H9 (cell line): ENCODE measurements around the gene NACC2. TPM values are rescaled to one million over a fixed set of nuclear protein-coding genes. Genes with fewer than 3 reads are reported as not detected.

Source experiments
- DNase-seq: peaks from one replicate; pipeline ENCODE4 v3.0.0-alpha.2; 2017
- H2AFZ ChIP-seq: one replicate; pipeline ENCODE4 v1.6.1; 2013; ENCODE audit warnings: mild to moderate bottlenecking, low read length, control low read depth, moderate library complexity
- H2AK5ac ChIP-seq: 2 replicates; pipeline ENCODE4 v1.6.1; 2013; ENCODE audit warnings: low read length, control low read depth, mixed read lengths; ENCODE audit not compliant: insufficient read length
- H2BK120ac ChIP-seq: one replicate; pipeline ENCODE4 v1.6.1; 2013; ENCODE audit warnings: low read depth, mild to moderate bottlenecking, low read length, control low read depth, inconsistent platforms; ENCODE audit not compliant: poor library complexity, severe bottlenecking
- H2BK12ac ChIP-seq: 2 replicates; pipeline ENCODE4 v1.6.1; 2013; ENCODE audit warnings: low read length, control low read depth, mixed read lengths, low read depth; ENCODE audit not compliant: insufficient read length
- H2BK15ac ChIP-seq: 2 replicates; pipeline ENCODE4 v1.6.1; 2013; ENCODE audit warnings: low read depth, low read length, control low read depth
- H2BK20ac ChIP-seq: one replicate; pipeline ENCODE4 v1.6.1; 2013; ENCODE audit warnings: low read depth, mild to moderate bottlenecking, low read length, control low read depth, inconsistent platforms; ENCODE audit not compliant: poor library complexity, severe bottlenecking
- H2BK5ac ChIP-seq: 2 replicates; pipeline ENCODE4 v1.6.1; 2013; ENCODE audit warnings: low read length, control low read depth, mixed read lengths; ENCODE audit not compliant: insufficient read length
- H3K14ac ChIP-seq: 2 replicates; pipeline ENCODE4 v1.6.1; 2013; ENCODE audit warnings: low read length, control low read depth; ENCODE audit not compliant: insufficient read depth
- H3K18ac ChIP-seq: 2 replicates; pipeline ENCODE4 v1.6.1; 2013; ENCODE audit warnings: low read depth, mild to moderate bottlenecking, mixed read lengths, low read length, control low read depth; ENCODE audit not compliant: insufficient read length
- H3K23ac ChIP-seq: 2 replicates; pipeline ENCODE4 v1.6.1; 2013; ENCODE audit warnings: low read length, control low read depth, mixed read lengths, low read depth; ENCODE audit not compliant: insufficient read length
- H3K23me2 ChIP-seq: 2 replicates; pipeline ENCODE4 v1.6.1; 2013; ENCODE audit warnings: low read depth, mild to moderate bottlenecking, mixed read lengths, low read length, control low read depth; ENCODE audit not compliant: insufficient read length, poor library complexity, severe bottlenecking
- H3K27ac ChIP-seq: 2 replicates; pipeline ENCODE4 v1.5.1; 2013; ENCODE audit warnings: low read length, control low read depth, mixed read lengths, low read depth; ENCODE audit not compliant: insufficient read length
- H3K27me3 ChIP-seq: 2 replicates; pipeline ENCODE4 v1.6.1; 2013; ENCODE audit warnings: low read length, control low read depth, inconsistent platforms; ENCODE audit not compliant: insufficient read depth
- H3K4ac ChIP-seq: 2 replicates; pipeline ENCODE4 v1.6.1; 2013; ENCODE audit warnings: low read depth, mild to moderate bottlenecking, control low read depth, inconsistent platforms, low read length, moderate library complexity
- H3K4me1 ChIP-seq: 2 replicates; pipeline ENCODE4 v1.6.1; 2013; ENCODE audit warnings: low read length, control low read depth, inconsistent platforms; ENCODE audit not compliant: insufficient read depth
- H3K4me2 ChIP-seq: 2 replicates; pipeline ENCODE4 v1.6.1; 2013; ENCODE audit warnings: low read length, control low read depth, mixed read lengths; ENCODE audit not compliant: insufficient read length, insufficient read depth
- H3K56ac ChIP-seq: 2 replicates; pipeline ENCODE4 v1.6.1; 2013; ENCODE audit warnings: low read depth, mild to moderate bottlenecking, mixed read lengths, low read length, control low read depth; ENCODE audit not compliant: insufficient read length
- H3K79me1 ChIP-seq: 2 replicates; pipeline ENCODE4 v1.6.1; 2013; ENCODE audit warnings: low read depth, mild to moderate bottlenecking, moderate library complexity, low read length, control low read depth, inconsistent platforms; ENCODE audit not compliant: insufficient read depth, poor library complexity, severe bottlenecking
- H3K79me2 ChIP-seq: 2 replicates; pipeline ENCODE4 v1.6.1; 2013; ENCODE audit warnings: low read length, control low read depth, inconsistent platforms; ENCODE audit not compliant: insufficient read depth
- H3K9ac ChIP-seq: 2 replicates; pipeline ENCODE4 v1.6.1; 2013; ENCODE audit warnings: low read length, control low read depth, mixed read lengths; ENCODE audit not compliant: insufficient read length; ENCODE audit errors: extremely low read depth
- H3K9me3 ChIP-seq: one replicate; pipeline ENCODE4 v1.6.1; 2013; ENCODE audit warnings: low read depth, low read length, inconsistent platforms; ENCODE audit not compliant: control insufficient read depth
- H3T11ph ChIP-seq: one replicate; pipeline ENCODE4 v1.6.1; 2013; ENCODE audit warnings: mild to moderate bottlenecking, low read length, control low read depth, inconsistent platforms
- H4K20me1 ChIP-seq: one replicate; pipeline ENCODE4 v1.6.1; 2013; ENCODE audit not compliant: control insufficient read depth, insufficient read length, insufficient read depth
- H4K5ac ChIP-seq: 2 replicates; pipeline ENCODE4 v1.6.1; 2013; ENCODE audit warnings: low read depth, mild to moderate bottlenecking, mixed read lengths, low read length, control low read depth; ENCODE audit not compliant: insufficient read length
- H4K8ac ChIP-seq: replicated peaks from 2 replicates; pipeline ENCODE4 v1.6.1; 2013; ENCODE audit warnings: low read length, control low read depth, mixed read lengths, low read depth; ENCODE audit not compliant: insufficient read length
- H4K91ac ChIP-seq: 2 replicates; pipeline ENCODE4 v1.6.1; 2013; ENCODE audit warnings: low read depth, mild to moderate bottlenecking, moderate library complexity, mixed read lengths, low read length, control low read depth; ENCODE audit not compliant: insufficient read length
- H3K27ac Mint-ChIP-seq, 3 experiments: 2 replicates in 2 of 3; 3 replicates in 1 of 3; pipeline ENCODE4 v1.8.0; 2020 to 2021; ENCODE audit warnings: mixed read lengths in 3 of 3, mild to moderate bottlenecking in 1 of 3, moderate library complexity in 1 of 3
- H3K27me3 Mint-ChIP-seq: 2 replicates; pipeline ENCODE4 v1.8.0; 2021; ENCODE audit warnings: low read depth, mild to moderate bottlenecking, moderate library complexity, mixed read lengths
- H3K36me3 Mint-ChIP-seq, 3 experiments: 2 replicates in 2 of 3; 3 replicates in 1 of 3; pipeline ENCODE4 v1.8.0; 2020 to 2021; ENCODE audit warnings: low read depth in 3 of 3, mixed read lengths in 3 of 3; ENCODE audit not compliant: insufficient read depth in 1 of 3
- H3K4me1 Mint-ChIP-seq, 2 experiments: 2 replicates each; pipeline ENCODE4 v1.8.0; 2020; ENCODE audit warnings: mixed read lengths in 2 of 2
- H3K4me3 Mint-ChIP-seq, 2 experiments: 2 replicates in 1 of 2; 3 replicates in 1 of 2; pipeline ENCODE4 v1.8.0; 2020 to 2021; ENCODE audit warnings: mild to moderate bottlenecking in 2 of 2, mixed read lengths in 2 of 2, moderate library complexity in 1 of 2
- H3K9me3 Mint-ChIP-seq, 2 experiments: 2 replicates in 1 of 2; 3 replicates in 1 of 2; pipeline ENCODE4 v1.8.0; 2020; ENCODE audit warnings: mild to moderate bottlenecking in 2 of 2, mixed read lengths in 2 of 2, moderate library complexity in 1 of 2
- WGBS: extraction: QIAGEN DNeasy Blood & Tissue Kit; methylation state at CpG from one replicate; pipeline ENCODE4 v1.1.7; 2013; ENCODE audit warnings: missing lambda C conversion rate, low lambda C conversion rate, mixed read lengths; ENCODE audit not compliant: insufficient read length; ENCODE audit errors: extremely low coverage; 5-methylcytosine and 5-hydroxymethylcytosine counted together
- total RNA-seq: library from RNA; stranded (reverse); gene quantifications from 2 replicates; pipeline ENCODE4 v1.2.1, GENCODE V29; 2021
- TF ChIP-seq, protein P1 (sequence below): fragments of 200-600 bp; sonication (generic); conservative IDR thresholded peaks from 3 replicates; pipeline ENCODE4 v1.8.0; 2021; ENCODE audit warnings: antibody characterized with exemption, mild to moderate bottlenecking

Gene NACC2
- total RNA-seq, 1 experiment from 2014 or later: 11.5 TPM

DNA sequence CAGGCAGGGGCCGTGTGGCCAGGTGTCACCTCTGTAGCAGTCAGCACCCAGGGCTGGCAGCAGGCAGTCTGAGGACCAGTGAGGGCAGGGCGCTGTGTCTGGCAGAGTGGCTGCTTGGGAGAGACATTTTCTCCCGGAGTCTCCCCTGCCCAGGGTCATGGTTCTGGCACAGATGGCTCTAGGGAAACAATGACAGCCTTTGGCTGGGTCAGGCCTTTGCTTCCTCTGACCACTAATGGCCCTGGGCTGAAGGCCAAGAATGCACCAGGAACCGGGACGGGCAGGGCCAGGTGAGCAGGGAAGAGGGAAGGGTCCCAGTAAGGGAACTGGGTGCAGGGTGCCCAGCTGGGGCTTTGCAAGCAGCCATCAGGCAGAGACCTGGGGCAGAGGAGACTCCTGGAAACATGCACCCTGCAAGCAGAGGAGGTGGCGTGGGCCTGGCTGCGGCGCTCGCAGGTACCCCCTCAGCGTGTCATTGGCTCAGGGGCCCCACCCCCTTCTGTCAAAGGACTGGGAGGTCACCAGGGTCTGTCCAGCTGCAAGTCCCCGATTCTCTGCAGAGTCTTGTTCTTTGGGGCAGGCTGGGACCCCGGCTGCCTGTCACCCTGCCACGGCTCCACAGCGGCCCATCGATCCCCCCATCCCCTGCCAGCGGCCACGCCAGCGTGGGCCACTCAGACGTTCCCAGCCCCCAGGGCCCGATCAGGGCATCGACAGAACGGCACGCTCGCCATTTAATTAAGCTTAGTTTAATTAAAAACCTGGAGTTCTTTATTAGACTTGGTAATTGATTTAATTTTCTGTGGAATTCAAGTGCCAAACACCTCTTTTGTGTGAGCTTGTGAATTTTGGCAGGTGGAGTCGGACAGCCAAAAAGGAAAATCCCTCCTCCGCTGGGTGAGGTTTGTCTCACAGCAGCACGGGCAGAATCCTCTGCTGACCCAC is 42.5 kb upstream of the NACC2 start:
- Histone ChIP-seq H4K91ac (no peak overlapping the region), H3K4me1 (no peaks in the 10 kb centered on the region; the same call in 1 of the 2 replicates), H3K27ac (no peak overlapping the region), H3K18ac (no peak overlapping the region), H2BK5ac (no peak overlapping the region), H3K79me1 (no peaks in the 10 kb centered on the region), H3K9me3 (no peaks in the 10 kb centered on the region), H4K20me1 (no peaks in the 10 kb centered on the region), H3K23ac (no peak overlapping the region), H2BK15ac (no peak overlapping the region), H3K79me2 (no peaks in the 10 kb centered on the region), H3K23me2 (peaks cover 2% of the 10 kb centered on the region), H3K9ac (no peak overlapping the region), H2BK12ac (no peak overlapping the region), H2AFZ (no peak overlapping the region), H3T11ph (no peak overlapping the region), H4K8ac (no peak overlapping the region), H3K27me3 (peaks cover 6% of the 10 kb centered on the region; the same call in 1 of the 2 replicates), H2AK5ac (no peak overlapping the region), H3K56ac (no peak overlapping the region), H3K14ac (no peak overlapping the region), H2BK20ac (no peak overlapping the region), H3K4me2 (no peak overlapping the region), H3K4ac (no peak overlapping the region), H4K5ac (no peak overlapping the region), H2BK120ac (no peak overlapping the region)
- H3K27me3 Mint-ChIP-seq: peaks cover 27% of the 10 kb centered on the region
- no peaks in the 10 kb centered on the region for H3K36me3 Mint-ChIP-seq
- no peak for DNase-seq
- peaks cover 14 to 24% of the 10 kb centered on the region in 2 experiments for H3K4me1 Mint-ChIP-seq
- TF ChIP-seq, protein P1, sequence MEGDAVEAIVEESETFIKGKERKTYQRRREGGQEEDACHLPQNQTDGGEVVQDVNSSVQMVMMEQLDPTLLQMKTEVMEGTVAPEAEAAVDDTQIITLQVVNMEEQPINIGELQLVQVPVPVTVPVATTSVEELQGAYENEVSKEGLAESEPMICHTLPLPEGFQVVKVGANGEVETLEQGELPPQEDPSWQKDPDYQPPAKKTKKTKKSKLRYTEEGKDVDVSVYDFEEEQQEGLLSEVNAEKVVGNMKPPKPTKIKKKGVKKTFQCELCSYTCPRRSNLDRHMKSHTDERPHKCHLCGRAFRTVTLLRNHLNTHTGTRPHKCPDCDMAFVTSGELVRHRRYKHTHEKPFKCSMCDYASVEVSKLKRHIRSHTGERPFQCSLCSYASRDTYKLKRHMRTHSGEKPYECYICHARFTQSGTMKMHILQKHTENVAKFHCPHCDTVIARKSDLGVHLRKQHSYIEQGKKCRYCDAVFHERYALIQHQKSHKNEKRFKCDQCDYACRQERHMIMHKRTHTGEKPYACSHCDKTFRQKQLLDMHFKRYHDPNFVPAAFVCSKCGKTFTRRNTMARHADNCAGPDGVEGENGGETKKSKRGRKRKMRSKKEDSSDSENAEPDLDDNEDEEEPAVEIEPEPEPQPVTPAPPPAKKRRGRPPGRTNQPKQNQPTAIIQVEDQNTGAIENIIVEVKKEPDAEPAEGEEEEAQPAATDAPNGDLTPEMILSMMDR: no peak
- H3K4me3 Mint-ChIP-seq: no peak overlapping the region
- H3K9me3 Mint-ChIP-seq: no peaks in the 10 kb centered on the region
- H3K27ac Mint-ChIP-seq: no peak overlapping the region
- WGBS: no CpG with 5 or more reads among the region's 27 CpGs
